Hepatocyte (in vitro differentiated cells): ENCODE measurements around the gene GSTA5. TPM values are rescaled to one million over a fixed set of nuclear protein-coding genes. Genes with fewer than 3 reads are reported as not detected.
"Not testable (repeated sequence)": the region's sequence is repeated elsewhere in the genome, so short reads cannot be mapped to it uniquely, and the experiment has no call there.

Experiments
- DNase-seq: peaks from one replicate; pipeline ENCODE4 v3.0.0-alpha.2; 2016; ENCODE audit warnings: low spot score
- H2AFZ ChIP-seq: fragments of 200-600 bp; sonication (generic); 2 replicates; pipeline ENCODE4 v1.6.0; 2016; ENCODE audit warnings: antibody characterized with exemption, mild to moderate bottlenecking
- H3K27ac ChIP-seq: fragments of 200-600 bp; sonication (generic); 2 replicates; pipeline ENCODE4 v1.5.1; 2016; ENCODE audit warnings: mild to moderate bottlenecking
- H3K27me3 ChIP-seq: fragments of 200-600 bp; sonication (generic); 2 replicates; pipeline ENCODE4 v1.6.1; 2016
- H3K36me3 ChIP-seq: fragments of 200-600 bp; sonication (generic); replicated peaks from 2 replicates; pipeline ENCODE4 v1.5.1; 2016; ENCODE audit warnings: low read depth; ENCODE audit not compliant: insufficient read depth
- H3K4me1 ChIP-seq: fragments of 200-600 bp; sonication (generic); 2 replicates; pipeline ENCODE4 v1.5.1; 2016; ENCODE audit warnings: mild to moderate bottlenecking, moderate library complexity; ENCODE audit not compliant: insufficient read depth
- H3K4me2 ChIP-seq: fragments of 200-600 bp; sonication (generic); 2 replicates; pipeline ENCODE4 v1.6.0; 2016
- H3K4me3 ChIP-seq: fragments of 200-600 bp; sonication (generic); 2 replicates; pipeline ENCODE4 v1.5.1; 2016; ENCODE audit warnings: mild to moderate bottlenecking
- H3K79me2 ChIP-seq: fragments of 200-600 bp; sonication (generic); 2 replicates; pipeline ENCODE4 v1.6.0; 2017; ENCODE audit warnings: mild to moderate bottlenecking
- H3K9me2 ChIP-seq: fragments of 200-600 bp; sonication (generic); replicated peaks from 2 replicates; pipeline ENCODE4 v1.6.0; 2017; ENCODE audit warnings: mild to moderate bottlenecking; ENCODE audit not compliant: insufficient read depth
- H3K9me3 ChIP-seq: fragments of 200-600 bp; sonication (generic); 2 replicates; pipeline ENCODE4 v1.5.1; 2016; ENCODE audit warnings: low read depth, mild to moderate bottlenecking
- H4K20me1 ChIP-seq: fragments of 200-600 bp; sonication (generic); 2 replicates; pipeline ENCODE4 v1.6.0; 2016; ENCODE audit warnings: mild to moderate bottlenecking; ENCODE audit not compliant: insufficient read depth, poor library complexity, severe bottlenecking
- EZH2 ChIP-seq: fragments of 200-600 bp; sonication (generic); IDR thresholded peaks from 2 replicates; pipeline ENCODE4 v1.6.1; 2016; ENCODE audit warnings: antibody characterized with exemption, mild to moderate bottlenecking, borderline replicate concordance
- EZH2phosphoT487 ChIP-seq: fragments of 200-600 bp; sonication (generic); IDR thresholded peaks from one replicate; pipeline ENCODE4 v1.6.1; 2018; ENCODE audit warnings: antibody characterized with exemption, mild to moderate bottlenecking, low read depth, moderate library complexity; ENCODE audit not compliant: unreplicated experiment, severe bottlenecking
- WGBS: methylation state at CpG from one replicate; pipeline ENCODE4 v1.1.6; 2016; ENCODE audit warnings: low lambda C conversion rate; ENCODE audit errors: missing lambda C conversion rate; 5-methylcytosine and 5-hydroxymethylcytosine counted together
- polyA plus RNA-seq: library from polyadenylated mRNA; unstranded; fragments of >200 nt; fragmentation: Nextera tagmentation; extraction: Ambion mirVana; gene quantifications from 2 replicates; pipeline ENCODE4 v1.2.1, GENCODE V29; 2016
- total RNA-seq: library from RNA; depleted of rRNA; stranded (reverse); fragments of >200 nt; gene quantifications from 2 replicates; pipeline ENCODE4 v1.2.3, GENCODE V29; 2014
- TF ChIP-seq, protein P1 (sequence below): fragments of 200-600 bp; sonication (generic); IDR thresholded peaks from 2 replicates; pipeline ENCODE4 v1.5.1; 2016; ENCODE audit warnings: antibody characterized with exemption, mild to moderate bottlenecking; ENCODE audit not compliant: poor library complexity

GSTA5 gene
- total and polyA plus RNA-seq, 2 experiments from 2014 or later: not detected

DNA sequence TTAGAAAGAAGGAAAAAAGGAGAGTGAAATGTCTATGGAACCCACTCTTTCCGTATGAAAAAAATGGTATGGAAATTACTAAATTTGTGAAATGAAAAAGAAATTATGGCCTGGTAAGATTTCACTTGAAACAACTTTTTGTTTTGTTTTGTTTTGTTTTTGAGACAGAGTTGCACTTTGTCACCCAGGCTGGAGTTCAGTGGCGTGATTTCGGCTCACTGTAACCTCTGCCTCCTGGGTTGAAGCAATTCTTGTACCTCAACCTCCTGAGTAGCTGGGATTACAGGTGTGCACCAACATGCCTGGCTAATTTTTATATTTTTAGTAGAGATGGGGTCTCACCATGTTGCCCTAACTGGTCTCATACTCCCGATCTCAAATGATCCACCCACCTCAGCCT lies 17.8 kb upstream of the GSTA5 start:
- Histone ChIP-seq H2AFZ (no peak overlapping the region), H4K20me1 (no peaks in the 10 kb centered on the region), H3K4me3 (no peak overlapping the region), H3K79me2 (no peaks in the 10 kb centered on the region), H3K4me1 (no peaks in the 10 kb centered on the region), H3K27me3 (no peaks in the 10 kb centered on the region), H3K9me2 (no peaks in the 10 kb centered on the region), H3K36me3 (no peaks in the 10 kb centered on the region), H3K27ac (no peak overlapping the region), H3K9me3 (no peaks in the 10 kb centered on the region), H3K4me2 (no peak overlapping the region)
- no peak for DNase-seq
- no peak for TF ChIP-seq EZH2
- TF ChIP-seq, protein P1, sequence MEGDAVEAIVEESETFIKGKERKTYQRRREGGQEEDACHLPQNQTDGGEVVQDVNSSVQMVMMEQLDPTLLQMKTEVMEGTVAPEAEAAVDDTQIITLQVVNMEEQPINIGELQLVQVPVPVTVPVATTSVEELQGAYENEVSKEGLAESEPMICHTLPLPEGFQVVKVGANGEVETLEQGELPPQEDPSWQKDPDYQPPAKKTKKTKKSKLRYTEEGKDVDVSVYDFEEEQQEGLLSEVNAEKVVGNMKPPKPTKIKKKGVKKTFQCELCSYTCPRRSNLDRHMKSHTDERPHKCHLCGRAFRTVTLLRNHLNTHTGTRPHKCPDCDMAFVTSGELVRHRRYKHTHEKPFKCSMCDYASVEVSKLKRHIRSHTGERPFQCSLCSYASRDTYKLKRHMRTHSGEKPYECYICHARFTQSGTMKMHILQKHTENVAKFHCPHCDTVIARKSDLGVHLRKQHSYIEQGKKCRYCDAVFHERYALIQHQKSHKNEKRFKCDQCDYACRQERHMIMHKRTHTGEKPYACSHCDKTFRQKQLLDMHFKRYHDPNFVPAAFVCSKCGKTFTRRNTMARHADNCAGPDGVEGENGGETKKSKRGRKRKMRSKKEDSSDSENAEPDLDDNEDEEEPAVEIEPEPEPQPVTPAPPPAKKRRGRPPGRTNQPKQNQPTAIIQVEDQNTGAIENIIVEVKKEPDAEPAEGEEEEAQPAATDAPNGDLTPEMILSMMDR: no peak
- no peak for TF ChIP-seq EZH2phosphoT487
- 91% methylated on average over 4 of the region's 4 CpGs for WGBS

DNA sequence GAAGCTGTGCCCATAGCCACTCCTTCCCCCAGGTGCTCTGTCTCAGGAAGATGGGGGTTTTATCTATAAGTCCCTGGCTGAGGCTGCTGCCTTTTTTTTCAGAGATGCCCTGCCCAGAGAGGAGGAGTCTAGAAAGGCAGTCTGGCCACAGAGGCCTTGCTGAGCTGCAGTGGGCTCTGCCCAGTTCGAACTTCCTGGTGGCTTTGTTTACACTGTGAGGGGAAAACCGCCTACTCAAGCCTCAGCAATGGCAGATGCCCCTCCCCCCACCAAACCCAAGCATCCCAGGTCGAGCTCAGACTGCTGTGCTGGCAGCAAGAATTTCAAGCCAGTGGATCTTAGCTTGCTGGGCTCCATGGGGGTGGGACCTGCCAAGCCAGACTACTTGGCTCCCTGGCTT lies 15.5 kb upstream of the GSTA5 start:
- not testable (repeated sequence) for H2AFZ ChIP-seq, H4K20me1 ChIP-seq, H3K36me3 ChIP-seq, H3K27me3 ChIP-seq, H3K27ac ChIP-seq, H3K4me2 ChIP-seq, H3K4me1 ChIP-seq, H3K79me2 ChIP-seq, H3K9me2 ChIP-seq, H3K9me3 ChIP-seq, H3K4me3 ChIP-seq
- DNase-seq: peak; percentile 45
- 5% methylated on average over 3 of the region's 3 CpGs for WGBS

DNA sequence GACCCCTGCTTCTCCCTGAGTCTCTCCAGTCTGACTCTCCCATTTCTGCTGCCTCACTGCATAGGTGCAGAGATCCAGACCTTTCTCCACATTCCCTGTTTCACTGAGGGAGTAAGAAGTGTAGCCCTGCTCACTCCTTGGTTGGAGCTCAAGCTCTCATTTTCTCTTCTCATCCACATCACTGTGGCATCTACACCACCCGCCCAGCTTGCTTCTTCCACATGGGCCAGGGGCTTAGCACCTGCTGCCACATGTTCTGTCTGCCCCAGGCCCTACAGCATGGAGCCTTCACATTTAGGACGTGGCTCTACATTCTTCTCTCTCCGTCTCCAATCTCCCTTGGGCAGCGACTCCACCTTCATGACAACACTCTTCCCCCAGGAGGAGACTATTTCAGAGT lies 8.5 kb upstream of the GSTA5 start:
- no peak for DNase-seq
- H3K27me3 ChIP-seq: no peaks in the 10 kb centered on the region
- no peaks in the 10 kb centered on the region for H4K20me1 ChIP-seq
- H2AFZ ChIP-seq: no peak overlapping the region
- no peaks in the 10 kb centered on the region for H3K36me3 ChIP-seq
- H3K9me3 ChIP-seq: no peaks in the 10 kb centered on the region
- H3K4me1 ChIP-seq: peaks cover 9% of the 10 kb centered on the region
- H3K4me3 ChIP-seq: no peak overlapping the region
- H3K79me2 ChIP-seq: no peaks in the 10 kb centered on the region
- WGBS: 85% methylated on average over 4 of the region's 4 CpGs
- H3K4me2 ChIP-seq: no peak overlapping the region
- TF ChIP-seq, protein P1: no peak
- TF ChIP-seq EZH2phosphoT487 (no peak), EZH2 (no peak)
- H3K9me2 ChIP-seq: no peaks in the 10 kb centered on the region
- H3K27ac ChIP-seq: no peak overlapping the region

DNA sequence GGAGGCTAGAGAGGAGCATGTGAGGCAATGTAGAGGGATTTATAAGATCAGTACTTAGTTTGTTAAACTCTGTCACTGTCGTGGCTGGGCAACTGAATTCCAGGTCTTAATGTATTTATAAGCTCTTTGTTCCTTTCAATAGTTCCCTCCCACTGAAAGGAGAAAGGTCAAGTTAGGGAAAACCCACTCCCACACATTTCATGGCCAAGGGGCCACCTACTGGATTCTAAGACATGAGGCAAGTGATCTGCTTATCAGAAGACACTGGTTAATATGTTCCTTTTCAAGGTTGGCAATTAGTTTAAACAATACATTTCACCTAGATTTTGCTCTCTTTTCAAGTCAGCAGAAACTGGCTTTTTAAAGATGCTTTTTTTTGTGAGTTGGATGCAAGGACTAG lies 5.4 kb upstream of the GSTA5 start:
- Histone ChIP-seq H3K4me1 (peaks cover 9% of the 10 kb centered on the region), H3K27me3 (no peaks in the 10 kb centered on the region)
- 28% methylated on average over 1 of the region's 1 CpG for WGBS

More for the DNA sequence above, 5.4 kb upstream of the GSTA5 start:
- TF ChIP-seq EZH2 (no peak), EZH2phosphoT487 (no peak)
- TF ChIP-seq, protein P1: no peak
- no peak for DNase-seq
- H4K20me1 ChIP-seq: no peaks in the 10 kb centered on the region
- no peaks in the 10 kb centered on the region for H3K9me2 ChIP-seq
- no peaks in the 10 kb centered on the region for H3K36me3 ChIP-seq
- no peaks in the 10 kb centered on the region for H3K79me2 ChIP-seq
- no peak overlapping the region for H2AFZ ChIP-seq
- H3K9me3 ChIP-seq: no peaks in the 10 kb centered on the region
- no peak overlapping the region for H3K4me3 ChIP-seq
- peak overlapping the region; percentile 7 for H3K4me2 ChIP-seq
- H3K27ac ChIP-seq: peak overlapping the region; percentile 63
